C4-2B (cell line): ENCODE data around the gene TAF12.

Source experiments
- CTCF ChIP-seq: fragments of 450-650 bp; conservative IDR thresholded peaks from 2 replicates; pipeline ENCODE4 v1.5.1; 2017; ENCODE audit warnings: mild to moderate bottlenecking
- ZFX ChIP-seq: fragments of 450-650 bp; IDR thresholded peaks from 2 replicates; pipeline ENCODE4 v1.6.1; 2017

- TF ChIP-seq CTCF (no peak; the same call in 1 of the 2 replicates), ZFX (peak; percentile 81)
These were observed 61.2 kb downstream of the TAF12 start for GRCh38 chr1:28581531-28582247.
